DOHH2 (cell line): ENCODE data around the gene ANAPC2.

Source experiments
- H3F3A ChIP-seq: fragments of 200-600 bp; sonication (generic), shearing (Covaris generic); 2 replicates; pipeline ENCODE4 v1.6.0; 2016; ENCODE audit warnings: antibody characterized with exemption, mild to moderate bottlenecking; ENCODE audit not compliant: control insufficient read depth, insufficient read depth
- H3K27ac ChIP-seq: fragments of 200-600 bp; sonication (generic); 2 replicates; pipeline ENCODE4 v1.5.1; 2014; ENCODE audit warnings: low read depth, mild to moderate bottlenecking, low read length, moderate library complexity
- H3K27me3 ChIP-seq: fragments of 200-600 bp; sonication (generic); 2 replicates; pipeline ENCODE4 v1.6.1; 2014; ENCODE audit warnings: mild to moderate bottlenecking, low read length, mixed read lengths; ENCODE audit not compliant: control insufficient read depth
- H3K36me3 ChIP-seq: fragments of 200-600 bp; sonication (generic); 2 replicates; pipeline ENCODE4 v1.6.1; 2014; ENCODE audit warnings: mild to moderate bottlenecking, low read length, moderate library complexity, mixed read lengths; ENCODE audit not compliant: control insufficient read depth
- H3K4me1 ChIP-seq: fragments of 200-600 bp; sonication (generic); 2 replicates; pipeline ENCODE4 v1.6.1; 2014; ENCODE audit warnings: mild to moderate bottlenecking, low read length, mixed read lengths; ENCODE audit not compliant: control insufficient read depth
- H3K4me2 ChIP-seq: fragments of 200-600 bp; sonication (generic); 2 replicates; pipeline ENCODE4 v1.6.0; 2014; ENCODE audit warnings: mild to moderate bottlenecking, low read length, moderate library complexity
- H3K4me3 ChIP-seq: fragments of 200-600 bp; sonication (generic); 2 replicates; pipeline ENCODE4 v1.5.1; 2014; ENCODE audit warnings: mild to moderate bottlenecking, low read length, mixed read lengths
- H3K79me2 ChIP-seq: fragments of 200-600 bp; sonication (generic); 2 replicates; pipeline ENCODE4 v1.6.1; 2014; ENCODE audit warnings: mild to moderate bottlenecking, low read length, mixed read lengths; ENCODE audit not compliant: control insufficient read depth
- H3K9me2 ChIP-seq: fragments of 200-600 bp; sonication (generic); replicated peaks from 2 replicates; pipeline ENCODE4 v1.6.1; 2014; ENCODE audit warnings: mild to moderate bottlenecking, low read length, mixed read lengths; ENCODE audit not compliant: control insufficient read depth
- H3K9me3 ChIP-seq: fragments of 200-600 bp; sonication (generic); 2 replicates; pipeline ENCODE4 v1.6.1; 2014; ENCODE audit warnings: antibody characterized with exemption, low read length, mixed read lengths; ENCODE audit not compliant: control insufficient read depth, insufficient read depth
- H4K20me1 ChIP-seq: fragments of 200-600 bp; sonication (generic); 2 replicates; pipeline ENCODE4 v1.6.0; 2014; ENCODE audit warnings: low read depth, mild to moderate bottlenecking, antibody characterized with exemption, low read length, moderate library complexity; ENCODE audit not compliant: control insufficient read depth, insufficient read depth
- CTCF ChIP-seq: fragments of 200-600 bp; sonication (generic); IDR thresholded peaks from one replicate; pipeline ENCODE4 v1.5.1; 2014; ENCODE audit warnings: antibody characterized with exemption, mild to moderate bottlenecking, low read depth, low read length; ENCODE audit not compliant: poor library complexity, severe bottlenecking
- EZH2phosphoT487 ChIP-seq: fragments of 200-600 bp; sonication (generic); IDR thresholded peaks from 2 replicates; pipeline ENCODE4 v1.6.1; 2017; ENCODE audit warnings: borderline replicate concordance, mild to moderate bottlenecking, antibody characterized with exemption, low read length, moderate library complexity, mixed read lengths

Gene ANAPC2

GRCh38 chr9:137165250-137165836 lies 23.0 kb downstream of the ANAPC2 start:
- Histone ChIP-seq H4K20me1 (no peaks in the 10 kb centered on the region), H3K79me2 (no peaks in the 10 kb centered on the region)

GRCh38 chr9:137164370-137165249 lies 23.8 kb downstream of the ANAPC2 start:
- Histone ChIP-seq H3K27me3 (peaks cover 35% of the 10 kb centered on the region), H3K36me3 (no peaks in the 10 kb centered on the region), H3K4me2 (no peak overlapping the region), H3F3A (no peaks in the 10 kb centered on the region), H3K79me2 (no peaks in the 10 kb centered on the region), H3K27ac (no peak overlapping the region), H3K9me3 (no peaks in the 10 kb centered on the region), H3K4me1 (peaks cover 17% of the 10 kb centered on the region), H3K9me2 (no peaks in the 10 kb centered on the region), H4K20me1 (no peaks in the 10 kb centered on the region), H3K4me3 (no peak overlapping the region)
- TF ChIP-seq EZH2phosphoT487 (no peak), CTCF (no peak)

More at GRCh38 chr9:137165250-137165836, 23.0 kb downstream of the ANAPC2 start:
- TF ChIP-seq CTCF (no peak), EZH2phosphoT487 (no peak)
- H3K4me3 ChIP-seq = no peak overlapping the region
- H3F3A ChIP-seq = no peaks in the 10 kb centered on the region
- no peak overlapping the region for H3K4me2 ChIP-seq
- peaks cover 42% of the 10 kb centered on the region for H3K27me3 ChIP-seq
- H3K36me3 ChIP-seq = no peaks in the 10 kb centered on the region
- peaks cover 11% of the 10 kb centered on the region for H3K4me1 ChIP-seq
- no peaks in the 10 kb centered on the region for H3K9me2 ChIP-seq
- H3K9me3 ChIP-seq = no peaks in the 10 kb centered on the region
- no peak overlapping the region for H3K27ac ChIP-seq

GRCh38 chr9:137163805-137164204 lies 24.6 kb downstream of the ANAPC2 start:
- H3K27me3 ChIP-seq = peaks cover 33% of the 10 kb centered on the region
- H3K36me3 ChIP-seq = no peaks in the 10 kb centered on the region
- H3K4me3 ChIP-seq = no peak overlapping the region
- H3K27ac ChIP-seq = no peak overlapping the region
- peaks cover 17% of the 10 kb centered on the region for H3K4me1 ChIP-seq
- H3K9me3 ChIP-seq = no peaks in the 10 kb centered on the region
- H3K79me2 ChIP-seq = no peaks in the 10 kb centered on the region
- H3F3A ChIP-seq = no peaks in the 10 kb centered on the region
- H4K20me1 ChIP-seq = no peaks in the 10 kb centered on the region
- TF ChIP-seq EZH2phosphoT487 (no peak), CTCF (no peak)
- H3K9me2 ChIP-seq = no peaks in the 10 kb centered on the region
- H3K4me2 ChIP-seq = no peak overlapping the region
